Measurements from ENCODE around the gene UBQLNL.

Gene UBQLNL

GRCh38 chr11:5522308-5522707 lies 5.8 kb upstream of the UBQLNL start:
- Histone ChIP-seq H2AK5ac (ENCODE audit: low read length, severe bottlenecking) (no peak overlapping the region), H4K8ac (ENCODE audit: low read length) (no peak overlapping the region), H3K4me2 (ENCODE audit: low read length, poor library complexity, severe bottlenecking) (no peak overlapping the region), H3K4me3 (ENCODE audit: insufficient read depth in 1 of 2, low read depth in 1 of 2, low read length in 2 of 2) (no peak overlapping the region), H3K9ac (ENCODE audit: low read length) (no peak overlapping the region), H3K36me3 (ENCODE audit: control insufficient read depth in 1 of 2, insufficient read depth in 2 of 2, low read depth in 1 of 2, low read length in 2 of 2) (no peaks in the 10 kb centered on the region), H3K4me1 (ENCODE audit: control insufficient read depth, insufficient read depth, low read depth, low read length) (no peaks in the 10 kb centered on the region), H3K14ac (ENCODE audit: low read length in 2 of 2) (no peak overlapping the region), H3K23ac (ENCODE audit: low read length in 2 of 2) (no peak overlapping the region), H3K79me1 (replicated peaks; ENCODE audit: low read length, poor library complexity, severe bottlenecking) (no peaks in the 10 kb centered on the region), H3K27ac (ENCODE audit: low read length, poor library complexity, severe bottlenecking) (no peak overlapping the region), H2BK5ac (ENCODE audit: low read depth, low read length, poor library complexity, severe bottlenecking) (no peak overlapping the region), H3K9me3 (ENCODE audit: control insufficient read depth, low read length) (no peaks in the 10 kb centered on the region), H4K91ac (ENCODE audit: low read length) (no peak overlapping the region), H2BK15ac (ENCODE audit: low read depth, poor library complexity, severe bottlenecking) (no peak overlapping the region), H3K4ac (ENCODE audit: low read depth in 1 of 2, low read length in 2 of 2) (no peak overlapping the region), H2AFZ (ENCODE audit: low read depth, low read length) (no peak overlapping the region), H3K18ac (ENCODE audit: low read depth in 1 of 2, low read length in 2 of 2) (no peak overlapping the region), H2BK120ac (ENCODE audit: low read depth, low read length) (no peak overlapping the region), H2BK12ac (ENCODE audit: low read length in 2 of 2) (no peak overlapping the region), H3K27me3 (ENCODE audit: control insufficient read depth in 1 of 2, insufficient read depth in 1 of 2, low read length in 2 of 2) (peaks cover 0 to 17% of the 10 kb centered on the region in 2 experiments)
- no peak for DNase-seq
- 93% methylated on average over 2 of the region's 2 CpGs for WGBS

GRCh38 chr11:5521540-5521939 lies 5.0 kb upstream of the UBQLNL start:
- H3K14ac ChIP-seq (ENCODE audit: low read length in 2 of 2): no peak overlapping the region
- no peak overlapping the region for H2BK5ac ChIP-seq (ENCODE audit: low read depth, low read length, poor library complexity, severe bottlenecking)
- WGBS: 90% methylated on average over 4 of the region's 4 CpGs
- H3K18ac ChIP-seq (ENCODE audit: low read depth in 1 of 2, low read length in 2 of 2): no peak overlapping the region
- DNase-seq: no peak
- H2BK120ac ChIP-seq (ENCODE audit: low read depth, low read length): no peak overlapping the region
- H2AFZ ChIP-seq (ENCODE audit: low read depth, low read length): no peak overlapping the region
- H3K27me3 ChIP-seq (ENCODE audit: control insufficient read depth in 1 of 2, insufficient read depth in 1 of 2, low read length in 2 of 2): peaks cover 0 to 16% of the 10 kb centered on the region in 2 experiments
- no peak overlapping the region for H2BK12ac ChIP-seq (ENCODE audit: low read length in 2 of 2)
- no peaks in the 10 kb centered on the region for H3K4me1 ChIP-seq (ENCODE audit: control insufficient read depth, insufficient read depth, low read depth, low read length)
- no peak overlapping the region for H3K4me3 ChIP-seq (ENCODE audit: insufficient read depth in 1 of 2, low read depth in 1 of 2, low read length in 2 of 2)
- no peak overlapping the region for H3K27ac ChIP-seq (ENCODE audit: low read length, poor library complexity, severe bottlenecking)
- H3K79me1 ChIP-seq (replicated peaks; ENCODE audit: low read length, poor library complexity, severe bottlenecking): no peaks in the 10 kb centered on the region
- H3K9ac ChIP-seq (ENCODE audit: low read length): no peak overlapping the region
- no peak overlapping the region for H3K4me2 ChIP-seq (ENCODE audit: low read length, poor library complexity, severe bottlenecking)
- no peak overlapping the region for H2AK5ac ChIP-seq (ENCODE audit: low read length, severe bottlenecking)
- H2BK15ac ChIP-seq (ENCODE audit: low read depth, poor library complexity, severe bottlenecking): no peak overlapping the region
- no peaks in the 10 kb centered on the region for H3K9me3 ChIP-seq (ENCODE audit: control insufficient read depth, low read length)
- H4K91ac ChIP-seq (ENCODE audit: low read length): no peak overlapping the region
- no peak overlapping the region for H4K8ac ChIP-seq (ENCODE audit: low read length)
- no peaks in the 10 kb centered on the region for H3K36me3 ChIP-seq (ENCODE audit: control insufficient read depth in 1 of 2, insufficient read depth in 2 of 2, low read depth in 1 of 2, low read length in 2 of 2)
- H3K4ac ChIP-seq (ENCODE audit: low read depth in 1 of 2, low read length in 2 of 2): no peak overlapping the region
- H3K23ac ChIP-seq (ENCODE audit: low read length in 2 of 2): no peak overlapping the region

- DNase-seq: no peak
- H2BK12ac ChIP-seq (ENCODE audit: low read length in 2 of 2): no peak overlapping the region
- no peak overlapping the region for H2BK15ac ChIP-seq (ENCODE audit: low read depth, poor library complexity, severe bottlenecking)
- no peak overlapping the region for H3K27ac ChIP-seq (ENCODE audit: low read length, poor library complexity, severe bottlenecking)
- H3K9ac ChIP-seq (ENCODE audit: low read length): no peak overlapping the region
- peaks cover 0 to 5% of the 10 kb centered on the region in 2 experiments for H3K27me3 ChIP-seq (ENCODE audit: control insufficient read depth in 1 of 2, insufficient read depth in 1 of 2, low read length in 2 of 2)
- H2BK5ac ChIP-seq (ENCODE audit: low read depth, low read length, poor library complexity, severe bottlenecking): no peak overlapping the region
- no peaks in the 10 kb centered on the region for H3K79me1 ChIP-seq (replicated peaks; ENCODE audit: low read length, poor library complexity, severe bottlenecking)
- H3K9me3 ChIP-seq (ENCODE audit: control insufficient read depth, low read length): no peaks in the 10 kb centered on the region
- H3K4ac ChIP-seq (ENCODE audit: low read depth in 1 of 2, low read length in 2 of 2): no peak overlapping the region
- no peak overlapping the region for H3K4me2 ChIP-seq (ENCODE audit: low read length, poor library complexity, severe bottlenecking)
- H4K91ac ChIP-seq (ENCODE audit: low read length): no peak overlapping the region
- no peak overlapping the region for H3K23ac ChIP-seq (ENCODE audit: low read length in 2 of 2)
- H3K36me3 ChIP-seq (ENCODE audit: control insufficient read depth in 1 of 2, insufficient read depth in 2 of 2, low read depth in 1 of 2, low read length in 2 of 2): no peaks in the 10 kb centered on the region
- H4K8ac ChIP-seq (ENCODE audit: low read length): no peak overlapping the region
- H3K4me1 ChIP-seq (ENCODE audit: control insufficient read depth, insufficient read depth, low read depth, low read length): no peaks in the 10 kb centered on the region
- no peak overlapping the region for H2BK120ac ChIP-seq (ENCODE audit: low read depth, low read length)
- H2AK5ac ChIP-seq (ENCODE audit: low read length, severe bottlenecking): no peak overlapping the region
- no peak overlapping the region for H2AFZ ChIP-seq (ENCODE audit: low read depth, low read length)
- no peak overlapping the region for H3K18ac ChIP-seq (ENCODE audit: low read depth in 1 of 2, low read length in 2 of 2)
- no peak overlapping the region for H3K4me3 ChIP-seq (ENCODE audit: insufficient read depth in 1 of 2, low read depth in 1 of 2, low read length in 2 of 2)
- H3K14ac ChIP-seq (ENCODE audit: low read length in 2 of 2): no peak overlapping the region
Measured at GRCh38 chr11:5514841-5515240, 1.7 kb downstream of the UBQLNL start.

GRCh38 chr11:5509803-5510202 lies 6.7 kb downstream of the UBQLNL start, which contains the start of gene UBQLN3:
Gene UBQLN3 (minus strand): TSS chr11:5509957. CDS start chr11:5509558, 399 bp downstream.
- Histone ChIP-seq H2AK5ac (ENCODE audit: low read length, severe bottlenecking) (no peak within 1 kb of the TSS), H3K4me1 (ENCODE audit: control insufficient read depth, insufficient read depth, low read depth, low read length) (no peaks in the 10 kb centered on the region), H4K91ac (ENCODE audit: low read length) (no peak within 1 kb of the TSS), H3K79me1 (replicated peaks; ENCODE audit: low read length, poor library complexity, severe bottlenecking) (no peaks in the 10 kb centered on the region), H2BK120ac (ENCODE audit: low read depth, low read length) (no peak within 1 kb of the TSS), H3K27me3 (ENCODE audit: control insufficient read depth in 1 of 2, insufficient read depth in 1 of 2, low read length in 2 of 2) (peaks cover 2% of the 10 kb centered on the region in 2 experiments), H3K4me2 (ENCODE audit: low read length, poor library complexity, severe bottlenecking) (no peak within 1 kb of the TSS), H3K27ac (ENCODE audit: low read length, poor library complexity, severe bottlenecking) (no peak within 1 kb of the TSS), H3K23ac (ENCODE audit: low read length in 2 of 2) (no peak within 1 kb of the TSS), H3K36me3 (ENCODE audit: control insufficient read depth in 1 of 2, insufficient read depth in 2 of 2, low read depth in 1 of 2, low read length in 2 of 2) (no peaks in the 10 kb centered on the region), H3K18ac (ENCODE audit: low read depth in 1 of 2, low read length in 2 of 2) (no peak within 1 kb of the TSS), H3K9me3 (ENCODE audit: control insufficient read depth, low read length) (no peaks in the 10 kb centered on the region), H2AFZ (ENCODE audit: low read depth, low read length) (no peak within 1 kb of the TSS), H4K8ac (ENCODE audit: low read length) (no peak within 1 kb of the TSS), H3K14ac (ENCODE audit: low read length in 2 of 2) (no peak within 1 kb of the TSS), H2BK5ac (ENCODE audit: low read depth, low read length, poor library complexity, severe bottlenecking) (no peak within 1 kb of the TSS), H2BK12ac (ENCODE audit: low read length in 2 of 2) (no peak within 1 kb of the TSS), H3K4me3 (ENCODE audit: insufficient read depth in 1 of 2, low read depth in 1 of 2, low read length in 2 of 2) (no peak within 1 kb of the TSS), H2BK15ac (ENCODE audit: low read depth, poor library complexity, severe bottlenecking) (no peak within 1 kb of the TSS), H3K9ac (ENCODE audit: low read length) (no peak within 1 kb of the TSS), H3K4ac (ENCODE audit: low read depth in 1 of 2, low read length in 2 of 2) (no peak within 1 kb of the TSS)
- 75% methylated on average over 3 of the region's 4 CpGs for WGBS
- no peak for DNase-seq

Measured in mesenchymal stem cell (in vitro differentiated cells and primary cell).